Adrenal gland (tissue), 12 donors: ENCODE results near the gene CYB5A. TPM values are rescaled to one million over a fixed set of nuclear protein-coding genes. Genes with fewer than 3 reads are reported as not detected.

Source experiments
- DNase-seq, 7 donors: peaks; one replicate each; pipeline ENCODE4 v3.0.0-alpha.2; 2019 to 2020
- H3K27ac ChIP-seq, 5 donors: fragments of 200-600 bp; sonication (generic) in 4 of 5; 1 replicate in 3 of 5; 2 replicates in 2 of 5; pipeline versions ENCODE4 v1.5.1 to v1.8.0; 2016 to 2020; ENCODE audit warnings: mild to moderate bottlenecking in 1 of 5
- H3K27me3 ChIP-seq: fragments of 200-600 bp; 2 replicates; pipeline ENCODE4 v1.8.0; 2021
- H3K36me3 ChIP-seq, 2 donors: fragments of 200-600 bp; replicated peaks in 1 of 2; 1 replicate in 1 of 2; 2 replicates in 1 of 2; pipeline versions ENCODE4 v1.5.1 to v1.8.0; 2018 to 2022
- H3K4me1 ChIP-seq, 2 donors: fragments of 200-600 bp; replicated peaks in 1 of 2; 1 replicate in 1 of 2; 2 replicates in 1 of 2; pipeline versions ENCODE4 v1.5.1 to v1.8.0; 2018 to 2021
- H3K4me3 ChIP-seq, 4 donors: fragments of 200-600 bp; sonication (generic) in 3 of 4; one replicate each; pipeline ENCODE4 v1.5.1; 2016 to 2018
- H3K9me3 ChIP-seq, 3 donors: fragments of 200-600 bp; sonication (generic) in 1 of 3; replicated peaks in 1 of 3; 1 replicate in 2 of 3; 2 replicates in 1 of 3; pipeline versions ENCODE4 v1.5.1 to v1.8.0; 2016 to 2021
- CTCF ChIP-seq, 6 experiments: fragments of 450-650 bp in 4 of 6; fragments of 200-600 bp in 2 of 6; sonication (generic) in 1 of 6; IDR thresholded peaks; 1 replicate in 5 of 6; 2 replicates in 1 of 6; pipeline versions ENCODE4 v1.5.1 to v1.8.0; 2016 to 2021; ENCODE audit warnings: antibody characterized with exemption in 6 of 6, mild to moderate bottlenecking in 2 of 6, moderate library complexity in 1 of 6
- POLR2A ChIP-seq, 2 donors: fragments of 450-650 bp; IDR thresholded peaks; one replicate each; pipeline ENCODE4 v1.6.1; 2017; ENCODE audit warnings: antibody characterized with exemption in 2 of 2, mild to moderate bottlenecking in 2 of 2, moderate library complexity in 1 of 2
- WGBS, 4 donors: extraction: QIAGEN DNeasy Blood & Tissue Kit in 2 of 4; methylation state at CpG; one replicate each; pipeline versions ENCODE4 v1.1.5 to v1.1.7; 2013 to 2017; 5-methylcytosine and 5-hydroxymethylcytosine counted together
- intact Hi-C, 2 donors: fragments of 100-400 bp; cut with DNase I; formaldehyde crosslinking; loops; one replicate each; pipeline versions ENCODE4 v1.14.1 to v1.15.0; 2022 to 2023
- polyA plus RNA-seq, 3 donors: library from polyadenylated mRNA; stranded (reverse); fragments of 200-250 nt in 2 of 3; fragments of 350-450 nt in 1 of 3; fragmentation: Illumina TruSeq in 1 of 3; extraction: RNeasy Lipid Tissue Mini Kit (QIAGEN cat#74804) in 1 of 3; gene quantifications; one replicate each; pipeline ENCODE4 v1.2.3, GENCODE V29; 2013 to 2014
- total RNA-seq, 9 donors: library from RNA; depleted of rRNA in 4 of 9; stranded (reverse); fragments of >200 nt in 4 of 9; fragments of 120-200 nt in 1 of 9; fragmentation: NEBNext Ultra II Directional in 1 of 9; extraction: Animal tissue kit (Norgen Biotek cat#: 25700) in 1 of 9; gene quantifications; one replicate each; pipeline versions ENCODE4 v1.1.0 to v1.2.4, GENCODE V29; 2013 to 2023
- donor health status: healthy with polysubstance abuse.
- donor health status: Bipolar disorder and iron deficiency.
- donor health status: DM: yes; HTN: yes; CAD: no.
- donor health status: DM: no; HTN: no; CAD: no.
- donor health status: DM: no; HTN: no; CAD: no.
- donor health status: DM: yes; HTN: yes; CAD: no.

Gene CYB5A
- total and polyA plus RNA-seq, 12 donors: 62.0 to 286 (median 130) TPM

- Histone ChIP-seq H3K4me1 (no peaks in the 10 kb centered on the region), H3K36me3 (no peaks in the 10 kb centered on the region), H3K9me3 (no peaks in the 10 kb centered on the region), H3K27ac (no peak overlapping the region), H3K27me3 (no peaks in the 10 kb centered on the region), H3K4me3 (no peak overlapping the region)
- no peak for TF ChIP-seq POLR2A (IDR thresholded peaks at IDR 0.05)
- no peak for DNase-seq
- intact Hi-C loops: loop anchor here in 1 of 2 donors (5.0 kb wide), 1 partner anchor 134 kb away; no protein-coding TSS in a partner anchor
Observed at GRCh38 chr18:74336656-74337055, 44.9 kb upstream of the CYB5A start.

GRCh38 chr18:74334242-74334893 lies 42.6 kb upstream of the CYB5A start:
- no peak for DNase-seq
- intact Hi-C loops: no loop called here
- Histone ChIP-seq H3K9me3 (no peaks in the 10 kb centered on the region), H3K27me3 (no peaks in the 10 kb centered on the region), H3K27ac (no peak overlapping the region), H3K36me3 (no peaks in the 10 kb centered on the region), H3K4me1 (no peaks in the 10 kb centered on the region), H3K4me3 (no peak overlapping the region)
- TF ChIP-seq CTCF (IDR thresholded peaks at IDR 0.05): no peak
- no peak for TF ChIP-seq POLR2A (IDR thresholded peaks at IDR 0.05)

GRCh38 chr18:74333091-74333490 lies 41.3 kb upstream of the CYB5A start:
- Histone ChIP-seq H3K4me3 (no peak overlapping the region), H3K27ac (no peak overlapping the region), H3K4me1 (no peaks in the 10 kb centered on the region), H3K36me3 (no peaks in the 10 kb centered on the region), H3K9me3 (no peaks in the 10 kb centered on the region), H3K27me3 (no peaks in the 10 kb centered on the region)
- intact Hi-C loops: no loop called here
- no peak for DNase-seq
- TF ChIP-seq POLR2A (IDR thresholded peaks at IDR 0.05) (no peak), CTCF (IDR thresholded peaks at IDR 0.05) (no peak)
- 17 to 61% (median 51%) methylated on average over 1 of the region's 1 CpG for WGBS, 4 donors

GRCh38 chr18:74331404-74331803 lies 39.6 kb upstream of the CYB5A start:
- DNase-seq: peak in 1 of 7 donors; percentile 10

More at GRCh38 chr18:74331404-74331803, 39.6 kb upstream of the CYB5A start:
- intact Hi-C loops: no loop called here
- Histone ChIP-seq H3K36me3 (no peaks in the 10 kb centered on the region), H3K4me3 (no peak overlapping the region), H3K4me1 (no peaks in the 10 kb centered on the region), H3K27me3 (no peaks in the 10 kb centered on the region), H3K27ac (no peak overlapping the region), H3K9me3 (no peaks in the 10 kb centered on the region)
- WGBS, 4 donors: 46 to 63% (median 57%) methylated on average over 2 of the region's 2 CpGs
- no peak for TF ChIP-seq POLR2A (IDR thresholded peaks at IDR 0.05)
- TF ChIP-seq CTCF (IDR thresholded peaks at IDR 0.05): peak in 5 of 6 experiments; percentile 25 to 48 (median 45)
